Suppressor macrophage (primary cell): ENCODE data around the gene JUND.

Source experiments
- DNase-seq, 4 experiments: peaks; one replicate each; pipeline ENCODE4 v3.0.0-alpha.2; 2020 to 2022

Gene JUND

GRCh38 chr19:18308051-18308947, 26.9 kb upstream of the JUND start:
- no peak for DNase-seq

GRCh38 chr19:18307271-18307681, 25.9 kb upstream of the JUND start:
- no peak for DNase-seq

GRCh38 chr19:18306888-18307260, 25.5 kb upstream of the JUND start:
- no peak for DNase-seq

- peak in 1 of 4 experiments; percentile 1 for DNase-seq
Observed at GRCh38 chr19:18306209-18306887, 24.9 kb upstream of the JUND start.

GRCh38 chr19:18304458-18305310, 23.3 kb upstream of the JUND start:
- DNase-seq, result peak; percentile 90 to 95 (median 94)

GRCh38 chr19:18304208-18304457, 22.7 kb upstream of the JUND start:
- peak; percentile 27 to 50 (median 36) for DNase-seq

GRCh38 chr19:18301718-18302111, 20.3 kb upstream of the JUND start:
- peak in 1 of 4 experiments; percentile 3 for DNase-seq

GRCh38 chr19:18300930-18301717, 19.7 kb upstream of the JUND start:
- DNase-seq, result peak; percentile 67 to 85 (median 77)

- DNase-seq, result no peak
Observed at GRCh38 chr19:18299654-18300053, 18.2 kb upstream of the JUND start.

- no peak for DNase-seq
Observed at GRCh38 chr19:18298601-18299000, 17.2 kb upstream of the JUND start.

GRCh38 chr19:18297308-18297707, 15.9 kb upstream of the JUND start:
- no peak for DNase-seq

GRCh38 chr19:18295034-18295451, 13.6 kb upstream of the JUND start:
- DNase-seq, result no peak

- DNase-seq, result no peak
Observed at GRCh38 chr19:18294467-18294864, 13.0 kb upstream of the JUND start.

GRCh38 chr19:18293642-18294466, 12.4 kb upstream of the JUND start:
- DNase-seq, result no peak

GRCh38 chr19:18292810-18293641, 11.6 kb upstream of the JUND start:
- peak; percentile 83 to 90 (median 88) for DNase-seq

GRCh38 chr19:18292462-18292809, 11.0 kb upstream of the JUND start:
- DNase-seq, result no peak

GRCh38 chr19:18291590-18292461, 10.4 kb upstream of the JUND start:
- DNase-seq, result peak; percentile 91 to 97 (median 96)

GRCh38 chr19:18291019-18291524, 9.7 kb upstream of the JUND start:
- peak in 1 of 4 experiments; percentile 30 for DNase-seq

GRCh38 chr19:18290302-18291018, 9.0 kb upstream of the JUND start:
- DNase-seq, result peak; percentile 66 to 87 (median 79)
